Stromal cell of bone marrow (primary cell): ENCODE measurements around the gene RASAL1.

Source experiments
- DNase-seq: peaks from one replicate; pipeline ENCODE4 v3.0.0-alpha.2; 2012; ENCODE audit warnings: low read depth

The RASAL1 gene

GRCh38 chr12:113114447-113115178 is 20.9 kb downstream of the RASAL1 start:
- DNase-seq: no peak

GRCh38 chr12:113113397-113113796 is 22.2 kb downstream of the RASAL1 start:
- DNase-seq: no peak

GRCh38 chr12:113112043-113112899 is 23.3 kb downstream of the RASAL1 start:
- DNase-seq: no peak

- no peak for DNase-seq
These were observed 24.3 kb downstream of the RASAL1 start for GRCh38 chr12:113111247-113111646.

GRCh38 chr12:113109872-113110599 is 25.5 kb downstream of the RASAL1 start:
- no peak for DNase-seq

- no peak for DNase-seq
These were observed 26.2 kb downstream of the RASAL1 start for GRCh38 chr12:113109360-113109759.

- DNase-seq: no peak
These were observed 27.3 kb downstream of the RASAL1 start for GRCh38 chr12:113108308-113108707.

- no peak for DNase-seq
These were observed 29.2 kb downstream of the RASAL1 start for GRCh38 chr12:113106361-113106760.

- DNase-seq: no peak
These were observed 29.8 kb downstream of the RASAL1 start for GRCh38 chr12:113105606-113106271.

GRCh38 chr12:113104953-113105510 is 30.5 kb downstream of the RASAL1 start:
- no peak for DNase-seq

GRCh38 chr12:113103756-113104450 is 31.7 kb downstream of the RASAL1 start:
- no peak for DNase-seq

- no peak for DNase-seq
These were observed 32.8 kb downstream of the RASAL1 start for GRCh38 chr12:113102811-113103210.

GRCh38 chr12:113101751-113102150 is 33.8 kb downstream of the RASAL1 start:
- no peak for DNase-seq

GRCh38 chr12:113099764-113100163 is 35.8 kb downstream of the RASAL1 start:
- DNase-seq: no peak

- DNase-seq: no peak
These were observed 36.2 kb downstream of the RASAL1 start for GRCh38 chr12:113099364-113099763.

- DNase-seq: peak; percentile 80
These were observed 37.0 kb downstream of the RASAL1 start for GRCh38 chr12:113098441-113099028.

- DNase-seq: no peak
These were observed 37.7 kb downstream of the RASAL1 start for GRCh38 chr12:113097716-113098440.

GRCh38 chr12:113096675-113097461 is 38.7 kb downstream of the RASAL1 start:
- no peak for DNase-seq

- DNase-seq: no peak
These were observed 40.2 kb downstream of the RASAL1 start for GRCh38 chr12:113095405-113095804.
